GM12878 (cell line): ENCODE data around the gene STX19.

Source experiments
- BHLHE40 ChIP-seq, 2 experiments: fragments of 450-650 bp in 1 of 2; IDR thresholded peaks; 2 replicates each; pipeline ENCODE4 v1.6.1; 2011 to 2017; ENCODE audit warnings: low read depth in 2 of 2, borderline replicate concordance in 1 of 2, improper control_type of control experiment in 1 of 2, low read length in 1 of 2, mild to moderate bottlenecking in 1 of 2
- CHD2 ChIP-seq: IDR thresholded peaks from 2 replicates; pipeline ENCODE4 v1.6.1; 2011; ENCODE audit warnings: low read depth, low read length, improper control_type of control experiment, borderline replicate concordance
- CTCF ChIP-seq, 3 experiments: IDR thresholded peaks in 2 of 3; conservative IDR thresholded peaks in 1 of 3; 2 replicates each; pipeline ENCODE4 v1.5.1; 2011; ENCODE audit warnings: low read depth in 3 of 3, low read length in 3 of 3, mild to moderate bottlenecking in 3 of 3, control low read depth in 2 of 3, moderate library complexity in 2 of 3, inconsistent platforms in 1 of 3, mixed read lengths in 1 of 3; ENCODE audit not compliant: control insufficient read depth in 2 of 3, insufficient read depth in 1 of 3; ENCODE audit errors: extremely low read depth in 1 of 3
- E4F1 ChIP-seq: fragments of 450-650 bp; IDR thresholded peaks from 2 replicates; pipeline ENCODE4 v1.6.1; 2018; ENCODE audit warnings: borderline replicate concordance, mild to moderate bottlenecking; ENCODE audit not compliant: partially characterized antibody
- TCF7 ChIP-seq: IDR thresholded peaks from 2 replicates; pipeline ENCODE4 v1.6.1; 2014; ENCODE audit warnings: antibody characterized with exemption, borderline replicate concordance
- USF2 ChIP-seq: IDR thresholded peaks from 2 replicates; pipeline ENCODE4 v1.6.1; 2011; ENCODE audit warnings: low read depth, low read length, improper control_type of control experiment, borderline replicate concordance
- WRNIP1 ChIP-seq: IDR thresholded peaks from 2 replicates; pipeline ENCODE4 v1.6.1; 2011; ENCODE audit warnings: low read depth, low read length, improper control_type of control experiment, borderline replicate concordance
- YY1 ChIP-seq: IDR thresholded peaks from 2 replicates; pipeline ENCODE4 v1.6.1; 2011; ENCODE audit warnings: low read depth, mild to moderate bottlenecking, low read length
- ZNF384 ChIP-seq: IDR thresholded peaks from 2 replicates; pipeline ENCODE4 v1.6.1; 2012; ENCODE audit warnings: low read depth, mild to moderate bottlenecking, low read length, improper control_type of control experiment, borderline replicate concordance

GRCh38 chr3:94015025-94015424 is 13.4 kb downstream of the STX19 start:
- no peak for TF ChIP-seq BHLHE40 (IDR thresholded peaks at IDR 0.05; ENCODE audit: borderline replicate concordance in 1 of 2, low read depth in 2 of 2, low read length in 1 of 2)
- no peak for TF ChIP-seq CHD2
- TF ChIP-seq USF2: no peak
- no peak for TF ChIP-seq CTCF (IDR thresholded peaks at IDR 0.05 in 2 of 3, conservative IDR thresholded peaks at IDR 0.05 in 1 of 3; ENCODE audit: control insufficient read depth in 2 of 3, extremely low read depth in 1 of 3, insufficient read depth in 1 of 3, low read depth in 3 of 3, low read length in 3 of 3)
- TF ChIP-seq ZNF384: no peak
- no peak for TF ChIP-seq E4F1
- TF ChIP-seq TCF7: no peak
- no peak for TF ChIP-seq YY1
- TF ChIP-seq WRNIP1: no peak
